Measurements from ENCODE around the gene ADGRF5. TPM values are rescaled to one million over a fixed set of nuclear protein-coding genes. Genes with fewer than 3 reads are reported as not detected.

The ADGRF5 gene
- total and polyA plus RNA-seq, 10 donors: 5.2 to 129 (median 82.3) TPM

- intact Hi-C loops (cut with DNase I; ENCODE audit: low total_unique reads): no loop called here
- H3K27me3 ChIP-seq (replicated peaks in 1 of 7): no peaks in the 10 kb centered on the region
- DNase-seq: no peak
- H3K9me3 ChIP-seq: no peaks in the 10 kb centered on the region
- no peak overlapping the region for H3K27ac ChIP-seq
- H3K4me1 ChIP-seq: peaks cover 0 to 4% (median 0%) of the 10 kb centered on the region in 6 donors
- H3K4me3 ChIP-seq: no peak overlapping the region
- TF ChIP-seq POLR2A (IDR thresholded peaks at IDR 0.05) (no peak), CTCF (IDR thresholded peaks at IDR 0.05 in 8 of 11, conservative IDR thresholded peaks at IDR 0.05 in 3 of 11) (no peak), POLR2AphosphoS5 (IDR thresholded peaks at IDR 0.05) (no peak)
- no peaks in the 10 kb centered on the region for H3K36me3 ChIP-seq
These were observed 37.7 kb upstream of the ADGRF5 start for GRCh38 chr6:46959419-46959818.

DNA sequence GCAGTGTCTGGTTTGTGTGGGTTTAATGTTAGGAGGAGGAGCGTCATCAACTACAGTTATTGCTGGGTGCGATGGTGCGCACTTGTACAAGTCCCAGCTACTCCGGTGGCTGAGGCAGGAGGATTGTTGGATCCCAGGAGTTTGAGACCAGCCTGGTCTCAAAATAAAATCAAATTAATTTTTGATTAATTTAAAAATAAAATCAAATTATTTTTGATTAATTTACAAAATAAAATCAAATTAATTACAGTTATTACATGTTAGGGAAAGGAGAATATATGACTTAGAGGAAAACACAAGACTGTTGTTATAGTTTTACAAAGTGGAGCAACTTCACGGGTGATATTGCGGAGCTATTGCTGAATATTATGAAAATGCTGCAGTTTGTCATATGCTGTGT, 34.7 kb upstream of the ADGRF5 start:
- no peak overlapping the region for H3K27ac ChIP-seq
- H3K9me3 ChIP-seq: no peaks in the 10 kb centered on the region
- WGBS, 5 donors: 89 to 97% (median 95%) methylated on average over 6 of the region's 6 CpGs
- peaks cover 0 to 4% (median 0%) of the 10 kb centered on the region in 6 donors for H3K4me1 ChIP-seq
- H3K4me3 ChIP-seq: no peak overlapping the region
- H3K36me3 ChIP-seq: no peaks in the 10 kb centered on the region
- intact Hi-C loops (cut with DNase I; ENCODE audit: low total_unique reads): no loop called here
- DNase-seq: no peak
- TF ChIP-seq POLR2A (IDR thresholded peaks at IDR 0.05) (no peak), CTCF (IDR thresholded peaks at IDR 0.05 in 8 of 11, conservative IDR thresholded peaks at IDR 0.05 in 3 of 11) (no peak), POLR2AphosphoS5 (IDR thresholded peaks at IDR 0.05) (no peak)
- H3K27me3 ChIP-seq (replicated peaks in 1 of 7): no peaks in the 10 kb centered on the region

- no peak for DNase-seq
- no peak overlapping the region for H3K27ac ChIP-seq
- H3K27me3 ChIP-seq (replicated peaks in 1 of 7): no peaks in the 10 kb centered on the region
- WGBS, 5 donors: 63 to 76% (median 65%) methylated on average over 4 of the region's 4 CpGs
- peaks cover 0 to 10% (median 0%) of the 10 kb centered on the region in 6 donors for H3K4me1 ChIP-seq
- no peaks in the 10 kb centered on the region for H3K9me3 ChIP-seq
- TF ChIP-seq POLR2AphosphoS5 (IDR thresholded peaks at IDR 0.05): no peak
- TF ChIP-seq POLR2A (IDR thresholded peaks at IDR 0.05): no peak
- no peak for TF ChIP-seq CTCF (IDR thresholded peaks at IDR 0.05 in 8 of 11, conservative IDR thresholded peaks at IDR 0.05 in 3 of 11)
- no peak overlapping the region for H3K4me3 ChIP-seq
- H3K36me3 ChIP-seq: no peaks in the 10 kb centered on the region
- intact Hi-C loops (cut with DNase I; ENCODE audit: low total_unique reads): no loop called here
These were observed 33.2 kb upstream of the ADGRF5 start for GRCh38 chr6:46954837-46955451.

DNA sequence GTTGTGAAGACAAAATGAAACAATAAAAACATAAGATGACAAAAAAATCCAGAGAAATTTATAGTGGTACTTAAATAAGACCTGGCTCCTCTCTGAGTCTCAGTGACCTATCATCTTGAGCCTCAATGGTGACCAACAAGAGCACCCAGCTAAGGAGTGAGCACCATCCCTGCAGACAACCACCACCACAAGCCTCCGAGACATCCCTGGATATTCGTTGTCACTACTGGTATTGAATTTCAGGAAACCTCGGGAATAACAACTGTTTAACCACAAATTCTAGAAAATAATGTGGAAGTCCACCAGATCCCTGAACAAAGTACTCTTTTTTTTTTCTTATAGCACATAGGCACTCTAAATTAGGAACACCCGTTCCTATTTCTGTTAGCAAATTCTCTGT, 32.2 kb upstream of the ADGRF5 start:
- DNase-seq: no peak
- H3K4me3 ChIP-seq: no peak overlapping the region
- H3K36me3 ChIP-seq: no peaks in the 10 kb centered on the region
- H3K27me3 ChIP-seq (replicated peaks in 1 of 7): no peaks in the 10 kb centered on the region
- H3K9me3 ChIP-seq: no peaks in the 10 kb centered on the region
- peaks cover 0 to 20% (median 0%) of the 10 kb centered on the region in 6 donors for H3K4me1 ChIP-seq
- TF ChIP-seq POLR2AphosphoS5 (IDR thresholded peaks at IDR 0.05) (no peak), CTCF (IDR thresholded peaks at IDR 0.05 in 8 of 11, conservative IDR thresholded peaks at IDR 0.05 in 3 of 11) (no peak), POLR2A (IDR thresholded peaks at IDR 0.05) (no peak)
- intact Hi-C loops (cut with DNase I; ENCODE audit: low total_unique reads): no loop called here
- 77 to 86% (median 81%) methylated on average over 4 of the region's 4 CpGs for WGBS, 5 donors
- H3K27ac ChIP-seq: no peak overlapping the region
